NCI-H446 (cell line): ENCODE data around the gene SRA1.
A peak's percentile ranks its signal among the peaks of the same experiment; 100 is the strongest.
"Not testable (repeated sequence)": the region's sequence is repeated elsewhere in the genome, so short reads cannot be mapped to it uniquely, and the experiment has no call there.

Source experiments
- DNase-seq, 2 experiments: peaks; one replicate each; lab custom pipeline; 2025; lab: John Stamatoyannopoulos, UW

Gene SRA1

GRCh38 chr5:140557136-140557805 lies at the start of gene SRA1:
Gene SRA1 (minus strand): TSS chr5:140557473. CDS start chr5:140557452, 21 bp downstream.
- DNase-seq = peak; percentile 80 to 91

DNA sequence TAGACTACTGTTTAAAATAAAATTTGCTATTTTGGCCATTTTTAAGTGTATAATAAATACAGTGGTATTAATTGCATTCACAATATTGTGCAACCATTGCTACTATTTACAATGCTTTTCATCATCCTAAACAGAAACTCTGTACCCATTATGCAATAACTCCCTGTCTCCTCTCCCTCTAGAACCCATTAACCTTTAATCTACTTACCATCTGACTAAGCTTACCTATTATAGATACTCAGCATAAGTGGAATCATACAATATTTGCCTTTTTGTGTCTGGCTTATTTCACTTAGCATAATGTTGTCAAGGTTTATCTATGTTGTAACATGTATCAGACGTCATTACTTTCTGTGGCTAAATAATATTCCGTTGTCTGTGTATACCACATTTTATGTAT lies 49.8 kb upstream of the SRA1 start:
- no peak for DNase-seq

DNA sequence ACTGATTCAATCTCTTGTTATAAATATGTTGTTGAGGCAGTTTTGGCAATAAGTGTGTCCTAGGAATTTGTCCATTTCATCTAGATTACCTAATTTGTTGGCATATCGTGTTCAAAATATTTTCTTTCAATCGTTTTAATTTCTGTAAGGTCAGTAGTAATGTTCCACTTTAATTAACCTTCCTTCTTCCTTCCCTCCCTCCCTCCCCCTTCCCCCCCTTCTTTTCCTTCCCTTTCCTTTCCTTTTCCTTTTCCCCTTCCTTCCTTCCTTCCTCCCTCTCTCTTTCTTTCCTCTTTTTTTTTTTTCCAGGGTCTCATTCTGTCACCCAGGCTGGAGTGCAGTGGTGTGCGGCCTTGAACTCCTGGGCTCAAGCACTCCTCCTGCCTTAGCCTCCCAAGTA lies 48.6 kb upstream of the SRA1 start:
- DNase-seq = no peak

- no peak for DNase-seq
Observed at GRCh38 chr5:140603734-140604133, 46.5 kb upstream of the SRA1 start.

DNA sequence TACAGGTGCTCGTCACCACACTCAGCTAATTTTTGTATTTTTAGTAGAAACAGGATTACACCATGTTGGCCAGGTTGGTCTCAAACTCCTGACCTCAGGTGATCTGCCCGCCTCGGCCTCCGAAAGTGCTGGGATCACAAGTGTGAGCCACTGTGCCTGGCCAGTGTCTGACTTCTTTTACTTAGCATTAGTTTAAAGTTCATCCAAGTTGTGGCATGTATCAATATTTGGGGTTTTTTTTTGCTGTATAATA lies 46.1 kb upstream of the SRA1 start:
- not testable (repeated sequence) for DNase-seq

GRCh38 chr5:140602147-140602546 lies 44.9 kb upstream of the SRA1 start:
- DNase-seq = no peak

DNA sequence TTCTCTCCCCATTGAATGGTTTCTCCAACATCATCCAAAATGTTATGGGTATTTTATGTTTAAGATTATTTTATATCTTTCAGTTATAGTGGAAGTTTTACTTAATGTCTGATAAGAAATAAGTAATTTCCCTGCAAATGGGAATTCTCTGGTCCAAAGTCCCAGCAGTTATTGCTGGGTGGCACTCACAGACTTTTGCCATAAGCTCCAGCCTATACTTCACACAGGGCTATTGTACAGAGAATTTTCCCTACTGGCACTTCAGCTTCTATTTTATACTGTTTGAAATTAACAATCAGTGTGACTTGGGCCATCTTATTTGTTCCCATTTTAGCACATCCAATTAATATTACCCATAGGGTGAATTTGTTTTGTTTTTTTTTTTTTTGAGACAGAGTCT lies 42.8 kb upstream of the SRA1 start:
- no peak for DNase-seq

- no peak for DNase-seq
Observed at GRCh38 chr5:140598836-140599235, 41.6 kb upstream of the SRA1 start.

DNA sequence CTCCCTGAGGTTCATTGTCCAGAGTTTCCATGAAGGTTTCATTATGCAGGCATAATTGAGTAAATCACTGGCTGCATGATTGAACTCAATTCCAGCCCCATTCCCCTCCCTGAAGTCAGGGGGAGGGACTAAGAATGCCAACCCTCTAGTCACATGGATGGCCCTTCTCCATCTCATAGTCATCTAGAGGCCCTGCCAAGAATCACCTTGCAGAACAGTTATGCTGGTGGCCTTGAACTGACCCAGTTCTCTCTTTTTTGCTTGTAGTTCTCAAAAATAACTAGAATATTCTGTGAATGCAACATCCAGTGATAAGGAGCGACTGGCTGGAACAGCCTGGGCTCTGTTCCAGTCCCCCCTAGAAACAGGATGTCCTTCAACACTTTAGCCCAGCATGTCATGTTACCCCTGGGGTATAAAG lies 39.1 kb upstream of the SRA1 start:
- DNase-seq = no peak

DNA sequence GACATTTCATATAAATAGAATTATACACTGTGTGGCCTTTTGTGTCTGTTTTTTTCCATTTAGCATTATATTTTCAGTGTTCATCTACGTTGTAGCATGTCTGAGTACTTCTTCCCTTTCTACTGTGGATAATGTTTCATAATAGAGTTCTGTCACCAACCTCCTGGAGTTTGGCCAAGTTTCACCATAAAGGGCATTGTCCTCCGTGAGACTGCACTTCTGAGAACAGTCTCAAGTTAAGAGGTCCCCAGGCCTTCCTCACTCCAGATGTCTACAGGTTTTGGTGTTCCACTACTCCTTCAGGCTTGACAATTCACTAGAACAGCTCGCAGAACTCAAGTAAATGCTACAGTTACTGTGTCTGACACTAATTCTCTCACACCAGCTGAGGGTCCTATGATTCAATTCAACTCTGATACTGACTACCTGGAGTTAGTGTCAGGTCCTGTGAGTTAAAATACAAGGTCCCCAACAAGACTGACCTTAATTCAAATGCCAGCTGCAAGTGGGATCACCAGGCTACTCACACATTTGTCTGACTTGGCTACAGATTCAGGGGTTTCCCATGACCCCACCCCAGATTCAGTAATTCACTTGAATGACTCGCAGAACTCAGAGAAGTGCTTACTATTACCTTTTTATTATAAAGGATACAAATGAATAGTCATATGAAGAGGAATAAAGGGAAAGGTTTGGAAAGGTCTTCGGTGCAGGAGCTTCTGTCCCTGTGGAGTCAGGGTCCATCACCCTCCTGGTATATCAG lies 38.4 kb upstream of the SRA1 start:
- no peak for DNase-seq

DNA sequence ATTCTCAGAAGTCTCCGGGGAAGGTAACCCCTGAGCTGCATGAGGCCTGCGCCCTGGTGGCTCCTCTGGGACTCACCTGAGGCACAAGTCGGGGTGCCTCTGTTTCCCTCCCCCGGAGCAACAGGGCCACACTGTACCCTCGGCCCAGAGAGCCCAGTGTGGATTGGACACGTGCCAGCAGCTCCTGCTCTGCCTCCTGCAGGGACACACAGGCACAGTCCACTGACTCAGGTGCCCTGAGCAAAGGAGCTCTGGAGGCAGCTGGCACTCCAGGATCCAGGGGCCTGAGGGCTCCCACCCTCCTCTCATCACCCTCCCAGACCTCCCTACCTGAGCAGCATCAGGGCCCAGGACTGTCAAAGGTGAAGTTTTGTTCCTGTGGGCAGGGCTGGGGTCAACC lies 36.9 kb upstream of the SRA1 start:
- DNase-seq = no peak

- not testable (repeated sequence) for DNase-seq
Observed at GRCh38 chr5:140593070-140593469, 35.8 kb upstream of the SRA1 start.

GRCh38 chr5:140591747-140592372 lies 34.6 kb upstream of the SRA1 start:
- no peak for DNase-seq

DNA sequence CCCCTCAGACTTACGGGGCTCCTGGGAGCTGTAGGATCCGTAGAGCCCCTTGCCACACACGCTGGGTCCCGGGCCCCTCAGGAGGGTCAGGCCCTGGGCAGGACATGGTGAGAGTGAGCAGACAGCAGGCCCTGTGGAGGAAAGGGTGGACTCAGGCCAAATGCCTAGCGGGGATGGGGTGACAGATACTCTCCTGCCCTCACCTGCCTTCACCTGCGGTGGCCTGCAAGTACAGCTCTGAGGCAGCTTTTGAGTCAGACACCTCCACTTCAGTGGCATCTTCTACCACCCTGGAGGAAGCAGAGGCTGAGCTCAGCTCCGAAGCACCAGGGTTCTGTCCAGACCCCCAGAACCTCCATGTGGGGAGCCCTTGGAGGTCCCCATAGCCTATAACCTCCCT lies 33.6 kb upstream of the SRA1 start:
- DNase-seq = no peak

DNA sequence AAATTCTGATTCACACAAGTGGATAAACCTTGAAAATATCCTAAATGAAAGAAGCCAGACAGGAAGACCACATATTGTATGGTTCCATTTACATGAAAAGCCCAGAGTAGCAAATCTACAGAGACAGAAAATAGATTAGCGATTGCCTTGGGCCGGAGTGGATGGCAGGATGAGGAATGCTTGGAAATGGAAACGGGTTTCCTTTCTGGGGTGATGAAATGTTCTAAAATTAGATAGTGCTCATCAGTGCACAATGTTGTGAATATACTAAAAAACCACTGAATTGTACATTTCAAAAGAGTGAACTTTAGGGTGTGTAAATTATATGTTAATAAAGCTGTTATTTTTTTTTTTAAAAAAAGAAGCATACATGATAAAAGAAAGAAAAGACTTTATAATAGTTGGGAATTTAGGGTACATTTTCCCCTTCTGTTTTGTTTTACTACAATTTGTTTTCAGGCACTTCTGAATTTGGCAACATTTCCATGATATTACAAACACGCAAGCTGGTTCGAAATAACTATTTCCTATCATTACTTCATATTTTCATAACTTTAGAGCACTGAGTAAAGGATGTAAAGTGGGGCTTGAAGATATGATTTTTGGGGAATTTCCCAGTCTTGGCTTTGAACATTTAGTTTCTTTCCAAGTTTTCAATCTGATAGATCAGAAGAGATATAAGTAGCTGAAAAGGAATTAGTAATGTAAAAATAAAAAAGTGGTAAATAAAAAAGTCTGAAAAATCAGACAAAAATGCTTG lies 31.2 kb upstream of the SRA1 start:
- no peak for DNase-seq

DNA sequence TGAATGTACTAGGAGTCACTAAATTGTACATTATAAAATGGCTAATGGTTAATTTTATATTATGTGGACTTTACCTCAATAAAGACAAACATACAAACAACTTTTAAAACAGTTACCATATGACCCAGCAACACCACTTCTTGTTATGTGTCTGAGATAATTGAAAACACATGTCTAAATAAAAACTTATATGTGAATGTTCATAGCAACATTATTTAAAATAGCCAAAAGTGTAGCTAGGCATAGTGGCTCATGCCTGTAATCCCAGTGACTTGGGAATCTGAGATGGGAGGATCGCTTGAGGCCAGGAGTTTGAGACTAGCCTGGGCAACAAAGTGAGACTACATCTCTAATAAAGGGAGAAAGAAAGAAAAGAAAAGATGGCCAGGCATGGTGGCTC lies 30.2 kb upstream of the SRA1 start:
- no peak for DNase-seq

GRCh38 chr5:140579188-140579747 lies 22.0 kb upstream of the SRA1 start:
- not testable (repeated sequence) for DNase-seq

GRCh38 chr5:140576776-140577201 lies 19.5 kb upstream of the SRA1 start:
- no peak for DNase-seq

- DNase-seq = no peak
Observed at GRCh38 chr5:140575309-140575708, 18.0 kb upstream of the SRA1 start.

GRCh38 chr5:140574165-140574564 lies 16.9 kb upstream of the SRA1 start:
- DNase-seq = no peak

DNA sequence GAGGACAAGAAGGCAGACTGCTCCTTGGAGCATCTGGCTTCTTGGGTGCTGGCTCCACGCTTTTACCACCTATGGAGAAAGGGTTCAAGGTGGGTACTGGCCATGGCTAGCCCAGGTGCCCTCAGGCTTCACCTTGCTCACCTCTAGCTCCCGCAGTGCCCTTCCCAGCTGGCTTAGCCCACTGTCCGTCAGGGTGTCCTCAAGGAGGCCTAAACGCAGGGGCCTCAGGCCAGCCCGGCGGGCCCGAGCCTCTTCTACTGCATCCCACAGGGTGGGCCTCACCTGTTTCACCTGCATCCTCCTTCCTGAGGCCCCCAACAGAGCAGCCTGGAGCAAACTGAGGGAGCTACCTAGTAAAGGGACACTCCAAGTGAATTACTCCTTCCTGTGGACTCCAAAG lies 16.4 kb upstream of the SRA1 start:
- no peak for DNase-seq

GRCh38 chr5:140571105-140571504 lies 13.8 kb upstream of the SRA1 start:
- no peak for DNase-seq
